ENCODE results near the gene SHISA4.

- TF ChIP-seq CTCF (IDR thresholded peaks at IDR 0.05; ENCODE audit: control extremely low read depth in 1 of 3, insufficient read depth in 1 of 3, low read depth in 1 of 3, low read length in 3 of 3) (no peak), EP300 (IDR thresholded peaks at IDR 0.05; ENCODE audit: borderline replicate concordance in 1 of 2, low read depth in 2 of 2, low read length in 2 of 2) (no peak), RFX5 (IDR thresholded peaks at IDR 0.05; ENCODE audit: borderline replicate concordance, low read depth, low read length) (no peak), ASH2L (IDR thresholded peaks at IDR 0.05; ENCODE audit: low read length) (no peak), POLR2A (IDR thresholded peaks at IDR 0.05; ENCODE audit: control extremely low read depth in 1 of 2, low read depth in 2 of 2, low read length in 2 of 2) (no peak), RAD21 (IDR thresholded peaks at IDR 0.05 in 1 of 2, conservative IDR thresholded peaks at IDR 0.05 in 1 of 2; ENCODE audit: low read depth in 2 of 2, low read length in 2 of 2) (no peak), MAFK (IDR thresholded peaks at IDR 0.05; ENCODE audit: low read depth, low read length) (no peak), RXRA (IDR thresholded peaks at IDR 0.05; ENCODE audit: insufficient read depth, low read depth, low read length) (no peak), FOSL1 (IDR thresholded peaks at IDR 0.05; ENCODE audit: insufficient read depth, low read depth, low read length) (no peak)
These were observed 39.6 kb downstream of the SHISA4 start for GRCh38 chr1:201928266-201928665.

Data from H1 (cell line).